ENCODE measurements around the gene TGFB2.
A peak's percentile ranks its signal among the peaks of the same experiment; 100 is the strongest.

The TGFB2 gene

DNA sequence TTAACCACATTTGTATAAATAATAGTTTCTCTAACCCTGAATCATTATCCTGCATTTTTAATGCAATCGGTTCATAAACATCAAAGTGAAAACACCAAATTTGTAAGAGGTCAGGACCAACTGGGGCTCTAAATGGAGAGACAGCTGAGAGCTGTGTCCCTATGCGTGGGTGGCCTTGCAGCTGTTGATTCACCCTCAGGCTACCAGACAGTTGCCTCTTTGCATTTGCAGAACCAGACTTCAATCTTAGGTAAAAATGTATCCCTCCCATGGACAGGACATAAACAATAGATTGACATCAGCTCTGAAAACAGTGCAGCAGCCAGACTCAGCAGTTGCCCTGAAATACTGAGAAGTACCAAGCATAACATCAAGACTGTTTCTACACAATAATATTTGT, 8.8 kb upstream of the TGFB2 start:
- no peak for DNase-seq

GRCh38 chr1:218339267-218339831, 5.8 kb upstream of the TGFB2 start:
- peak; percentile 64 for DNase-seq

DNA sequence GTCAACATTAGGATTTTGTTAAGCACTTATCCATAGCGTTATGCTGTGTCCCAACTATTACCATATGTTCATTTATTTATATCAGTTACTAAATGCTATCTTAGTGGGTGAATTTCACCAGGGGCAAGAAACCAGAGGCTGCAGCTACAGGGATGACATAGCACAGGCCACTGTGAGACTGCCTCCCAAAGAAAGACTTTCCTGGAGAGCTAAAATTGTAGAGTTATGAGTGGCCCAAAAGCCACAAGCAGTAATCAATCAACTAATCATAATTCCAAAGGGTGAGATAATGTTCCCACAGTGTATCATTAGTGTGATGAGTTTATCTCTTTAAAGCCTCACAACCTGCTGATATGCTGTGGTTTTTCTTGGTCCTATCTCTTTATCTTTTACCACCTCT, 3.8 kb upstream of the TGFB2 start:
- DNase-seq: no peak

GRCh38 chr1:218342091-218342490, 3.0 kb upstream of the TGFB2 start:
- DNase-seq: no peak

GRCh38 chr1:218345673-218346390, 696 bp downstream of the TGFB2 start:
- DNase-seq: peak; percentile 50

GRCh38 chr1:218346391-218347204, 1.5 kb downstream of the TGFB2 start:
- DNase-seq: no peak

- DNase-seq: no peak
Measured at GRCh38 chr1:218347336-218347722, 2.2 kb downstream of the TGFB2 start.

GRCh38 chr1:218347723-218348627, 2.8 kb downstream of the TGFB2 start:
- DNase-seq: no peak

DNA sequence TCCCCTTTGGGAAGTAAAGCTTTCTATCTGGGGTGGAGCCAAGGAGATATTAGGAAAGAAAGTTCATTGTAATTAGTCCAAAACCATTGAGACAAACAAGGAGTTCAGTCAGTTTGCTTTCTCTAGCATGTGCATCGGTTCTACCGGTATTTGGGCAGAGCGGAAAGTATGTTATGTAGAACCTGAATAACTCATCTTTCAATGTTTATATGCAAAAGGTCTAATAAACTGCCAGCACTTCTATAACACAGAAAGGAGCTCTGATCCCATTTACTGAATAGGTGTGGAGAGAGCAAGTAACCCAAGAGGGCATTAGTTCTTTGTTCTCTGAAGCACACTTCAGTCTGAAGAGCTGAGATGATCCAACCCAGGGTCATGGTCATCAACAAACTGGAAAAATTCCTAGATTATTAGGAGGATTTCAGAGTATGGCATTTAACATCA, 3.5 kb downstream of the TGFB2 start:
- DNase-seq: no peak

- no peak for DNase-seq
Measured at GRCh38 chr1:218349348-218350034, 4.4 kb downstream of the TGFB2 start.

GRCh38 chr1:218350035-218350525, 4.9 kb downstream of the TGFB2 start:
- peak; percentile 15 for DNase-seq

DNA sequence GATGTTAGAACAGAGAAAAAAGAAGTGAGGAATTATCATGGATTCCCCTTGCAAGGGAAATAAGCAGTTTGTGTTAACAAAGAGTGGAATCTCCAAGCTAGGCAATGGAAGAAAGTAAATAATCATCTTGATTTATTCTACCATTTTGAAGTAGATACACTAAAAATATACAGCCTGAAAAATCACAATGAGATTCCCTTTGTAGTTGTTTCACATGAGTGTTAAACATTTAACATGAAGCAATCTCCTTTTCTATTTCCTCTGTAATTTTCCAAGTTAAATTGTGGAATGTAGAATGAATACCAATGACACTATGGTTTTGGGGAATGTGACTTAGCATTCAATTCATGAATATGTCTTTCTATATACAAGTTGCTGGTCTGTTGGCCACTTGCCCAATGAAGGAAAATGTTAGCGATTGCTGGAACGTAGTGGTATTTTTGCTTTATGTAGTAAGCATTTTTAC, 5.7 kb downstream of the TGFB2 start:
- no peak for DNase-seq

DNA sequence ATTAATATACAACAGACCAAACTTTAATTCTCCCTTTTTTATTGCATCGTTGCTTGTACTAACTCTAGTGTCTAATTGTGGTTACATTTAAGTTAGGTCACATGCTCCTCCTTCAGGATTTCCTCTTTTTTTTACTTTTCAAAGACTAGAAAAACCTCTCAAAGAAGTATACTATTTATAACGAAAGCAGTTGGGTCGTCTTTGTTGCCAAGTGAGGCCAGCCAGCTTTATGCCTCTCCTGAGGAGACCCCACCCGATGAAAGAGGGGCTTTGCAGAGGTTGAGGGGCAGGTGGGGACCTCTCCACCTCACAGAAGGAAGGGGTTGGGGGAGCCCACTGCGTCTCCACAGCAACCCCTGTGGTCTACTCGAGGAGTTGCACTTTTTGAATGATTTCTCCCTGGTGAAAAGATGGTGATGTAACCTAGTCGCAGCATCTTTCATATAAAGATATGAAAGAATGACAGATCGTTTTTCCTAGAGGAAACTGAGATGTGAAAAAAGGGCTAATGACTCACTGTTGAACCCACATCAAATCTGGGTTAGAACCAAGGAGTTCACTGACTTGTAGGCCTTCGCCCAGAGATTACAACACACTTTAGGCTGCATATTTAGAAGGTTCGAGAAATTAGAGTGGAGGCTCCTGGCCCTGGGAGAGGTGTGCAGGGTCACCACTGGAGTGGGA, 6.4 kb downstream of the TGFB2 start:
- DNase-seq: peak; percentile 73

DNA sequence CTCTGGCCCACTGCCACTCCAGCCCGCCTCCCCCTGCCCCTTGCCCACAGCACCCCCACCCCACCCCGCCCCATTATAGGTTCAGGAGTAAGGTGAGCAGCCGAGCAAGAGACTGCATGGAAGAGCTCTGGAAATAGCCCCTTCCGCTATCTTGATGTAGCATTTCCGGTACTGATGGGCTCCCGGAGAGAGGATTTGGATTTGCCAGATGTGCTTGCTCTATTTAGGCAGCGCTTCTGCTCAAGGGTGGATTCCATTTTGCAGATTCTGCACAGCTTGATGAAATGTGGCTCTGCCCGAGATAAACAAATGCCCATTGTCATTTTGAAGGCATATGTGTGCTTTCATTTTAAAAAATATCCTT, 6.9 kb downstream of the TGFB2 start:
- DNase-seq: no peak

DNA sequence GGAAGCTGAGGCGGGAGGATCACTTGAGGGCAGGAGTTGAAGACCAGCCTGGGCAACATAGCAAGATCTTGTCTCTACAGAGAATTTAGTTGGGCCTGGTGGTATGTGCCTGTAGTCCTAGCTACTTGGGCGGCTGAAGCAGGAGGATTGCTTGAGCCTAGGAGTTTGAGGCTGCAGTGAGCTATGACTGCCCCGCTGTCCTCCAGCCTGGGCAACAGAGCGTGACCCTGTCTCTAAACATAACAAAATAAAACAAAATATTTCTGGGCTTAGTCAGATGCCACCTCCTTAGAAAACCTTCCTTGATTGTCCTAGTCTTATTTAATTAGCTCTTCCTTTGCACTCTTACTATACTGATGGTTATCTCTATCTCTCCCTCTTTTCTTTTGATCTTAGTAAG, 8.5 kb downstream of the TGFB2 start:
- no peak for DNase-seq

DNA sequence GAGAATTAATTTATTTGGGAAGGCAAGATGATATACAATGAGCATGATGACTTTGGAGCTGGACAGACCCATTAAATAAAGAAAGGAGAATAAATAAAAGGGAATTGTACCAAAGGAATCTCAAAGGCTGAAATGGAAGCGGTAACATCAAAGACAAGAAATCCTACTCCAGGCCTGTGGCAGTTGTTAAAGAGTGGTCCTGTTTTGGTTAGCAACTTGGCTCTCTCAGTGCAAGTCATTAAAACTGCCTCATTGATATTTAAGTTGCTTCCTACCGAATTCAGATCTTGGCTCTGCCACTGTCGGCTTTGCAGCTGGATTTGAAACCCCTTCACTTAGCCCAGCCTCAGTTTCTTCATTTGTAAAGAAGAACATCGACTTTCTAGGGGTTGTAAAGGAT, 10.1 kb downstream of the TGFB2 start:
- DNase-seq: no peak

DNA sequence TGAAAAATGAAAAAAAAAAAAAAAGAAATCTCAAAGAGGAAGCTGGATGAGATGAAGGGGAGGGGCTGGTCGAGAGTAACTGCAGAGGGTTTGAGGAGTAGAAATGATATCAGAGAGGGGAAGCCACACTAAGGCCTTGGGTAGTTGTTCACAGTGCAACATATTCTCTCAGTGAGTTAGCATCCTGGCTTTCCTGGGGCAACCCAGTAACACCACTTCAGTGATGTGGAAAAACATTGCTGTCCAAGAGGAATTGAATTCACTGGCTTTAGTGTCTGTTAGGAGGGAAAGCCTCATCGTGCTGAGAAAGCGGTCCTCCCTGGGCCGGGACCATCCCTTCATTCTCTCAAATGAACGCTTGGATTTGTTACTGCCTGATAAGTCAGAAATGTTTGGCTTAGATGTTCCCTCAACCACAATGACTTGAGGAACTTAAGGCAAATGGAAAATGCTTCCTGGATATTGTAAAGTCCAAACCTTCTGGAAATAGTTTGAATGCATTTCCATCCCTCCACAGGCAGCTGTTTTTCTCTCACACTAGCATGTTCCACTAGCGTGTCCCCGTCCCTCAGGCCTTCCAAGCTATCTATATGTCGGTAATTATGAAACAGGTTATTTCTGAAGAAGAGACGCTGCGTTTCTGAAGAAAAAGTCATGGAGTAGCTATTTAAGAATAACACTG, 12.2 kb downstream of the TGFB2 start:
- DNase-seq: peak; percentile 76

- no peak for DNase-seq
Measured at GRCh38 chr1:218357893-218358232, 12.7 kb downstream of the TGFB2 start.

DNA sequence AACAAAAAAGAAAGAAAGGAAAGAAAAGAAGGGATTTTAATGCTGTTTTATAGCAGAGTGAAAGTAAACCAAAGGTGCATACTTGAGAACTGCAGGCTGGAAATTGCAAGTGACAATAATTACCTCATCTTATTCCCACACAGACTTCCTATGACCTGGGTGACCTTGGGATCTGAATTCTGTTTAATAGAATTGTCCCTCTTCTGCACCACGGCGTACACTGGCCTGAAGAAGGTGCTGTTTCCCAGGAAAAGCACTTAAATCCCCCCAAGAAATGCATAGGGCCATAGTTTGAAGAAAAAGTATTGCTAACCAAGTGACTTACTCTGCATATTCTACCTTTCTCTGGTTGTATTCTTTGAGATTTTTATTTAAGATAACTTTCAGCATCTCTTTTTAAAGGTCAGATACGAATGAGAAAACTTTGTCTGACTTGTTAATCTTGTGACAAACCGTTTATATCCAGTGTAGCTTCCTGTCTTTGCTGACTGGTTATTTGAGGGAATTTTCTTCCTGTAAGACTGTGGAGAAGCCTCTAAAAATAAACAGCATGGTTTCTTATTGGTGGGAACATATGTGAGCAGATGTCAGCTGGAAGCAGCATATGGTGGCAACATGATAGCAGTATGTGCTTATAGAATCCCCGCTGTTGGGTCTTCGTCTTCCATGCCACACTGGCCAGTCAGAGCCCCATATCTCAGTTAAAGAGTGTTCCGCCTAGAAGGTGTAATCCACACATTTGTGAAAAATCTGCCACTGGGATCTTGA, 16.3 kb downstream of the TGFB2 start:
- peak; percentile 44 for DNase-seq

DNA sequence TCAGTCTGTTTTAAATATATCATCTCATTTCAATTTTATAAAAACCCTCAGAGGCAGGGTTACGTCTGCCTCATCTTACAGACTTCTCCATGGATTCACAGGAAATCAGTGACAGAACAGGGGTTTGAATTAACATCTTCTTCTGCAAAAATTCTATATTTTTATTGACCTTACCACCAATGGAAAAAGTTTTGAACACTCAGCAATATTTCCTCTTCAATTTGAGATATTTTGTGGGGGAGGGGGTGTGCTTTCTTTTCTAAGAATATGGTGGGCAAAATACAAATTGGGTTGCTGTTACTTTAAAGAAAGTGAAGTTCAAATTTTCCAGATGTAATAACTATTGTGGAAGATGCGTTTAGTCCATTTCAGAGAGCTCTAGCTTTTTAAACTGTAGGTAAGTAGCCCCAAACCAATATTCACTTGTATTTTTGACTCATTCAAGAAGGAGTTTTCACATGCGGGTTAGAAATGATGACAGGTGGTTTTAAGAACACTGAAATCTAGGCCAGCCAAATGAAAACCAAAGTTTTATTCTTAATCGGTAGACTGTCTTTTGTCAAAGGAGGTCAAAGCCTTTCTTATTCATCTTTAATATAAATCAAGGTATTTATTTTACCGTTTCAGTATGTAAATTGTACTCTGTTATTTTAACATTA, 17.4 kb downstream of the TGFB2 start:
- no peak for DNase-seq
